SK-N-SH (cell line): ENCODE data around the gene CIDEA. TPM values are rescaled to one million over a fixed set of nuclear protein-coding genes. Genes with fewer than 3 reads are reported as not detected.

Source experiments
- CTCF ChIA-PET: fragments of 300-600, 350-600 bp; formaldehyde crosslinking; extraction: SDS; loops from one replicate; lab custom pipeline; 2021; lab: Yijun Ruan, JAX
- POLR2A ChIA-PET: fragments of 350-600 bp; sonication (Branson Sonifier 250); formaldehyde crosslinking; extraction: SDS; loops from one replicate; lab custom pipeline; 2020; ENCODE audit warnings: antibody characterized with exemption, inconsistent platforms; lab: Yijun Ruan, JAX
- DNase-seq: peaks from one replicate; pipeline ENCODE4 v3.0.0; 2012
- H2AFZ ChIP-seq: fragments of 200-600 bp; sonication (generic); 2 replicates; pipeline ENCODE4 v1.8.1; 2016; ENCODE audit warnings: antibody characterized with exemption, mild to moderate bottlenecking, low read depth
- H3F3A ChIP-seq: fragments of 200-600 bp; sonication (generic); replicated peaks from 2 replicates; pipeline ENCODE3; 2016; ENCODE audit warnings: antibody characterized with exemption, mild to moderate bottlenecking; ENCODE audit not compliant: insufficient read depth
- H3K27ac ChIP-seq, 2 experiments: fragments of 200-500 bp in 1 of 2; fragments of 200-600 bp in 1 of 2; sonication (Bioruptor generic) in 1 of 2; sonication (generic), shearing (Covaris generic) in 1 of 2; 2 replicates each; pipeline versions ENCODE4 v1.5.1 to v1.6.1; 2014 to 2016; ENCODE audit warnings: low read depth in 2 of 2, inconsistent platforms in 1 of 2, low read length in 1 of 2, mild to moderate bottlenecking in 1 of 2, mixed read lengths in 1 of 2
- H3K27me3 ChIP-seq: fragments of 200-600 bp; sonication (generic), shearing (Covaris generic); 2 replicates; pipeline ENCODE4 v1.6.1; 2016; ENCODE audit warnings: mixed run types; ENCODE audit not compliant: insufficient read depth
- H3K36me3 ChIP-seq, 2 experiments: fragments of 200-500 bp in 1 of 2; fragments of 200-600 bp in 1 of 2; sonication (Bioruptor generic) in 1 of 2; sonication (generic) in 1 of 2; replicated peaks in 1 of 2; 2 replicates each; pipeline versions ENCODE3 to v1.5.1; 2014 to 2016; ENCODE audit warnings: low read length in 1 of 2, mild to moderate bottlenecking in 1 of 2; ENCODE audit not compliant: insufficient read depth in 2 of 2, control insufficient read depth in 1 of 2
- H3K4me1 ChIP-seq, 2 experiments: fragments of 200-500 bp in 1 of 2; fragments of 200-600 bp in 1 of 2; sonication (Bioruptor generic) in 1 of 2; sonication (generic), shearing (Covaris generic) in 1 of 2; 2 replicates each; pipeline versions ENCODE4 v1.5.1 to v1.6.1; 2014 to 2016; ENCODE audit warnings: low read depth in 1 of 2, low read length in 1 of 2, mixed run types in 1 of 2; ENCODE audit not compliant: insufficient read depth in 2 of 2, control insufficient read depth in 1 of 2
- H3K4me2 ChIP-seq: fragments of 200-600 bp; sonication (generic), shearing (Covaris generic); 2 replicates; pipeline ENCODE4 v1.6.1; 2017; ENCODE audit warnings: mixed run types
- H3K4me3 ChIP-seq, 2 experiments: fragments of 200-500 bp in 1 of 2; fragments of 200-600 bp in 1 of 2; sonication (Bioruptor generic) in 1 of 2; sonication (generic), shearing (Covaris generic) in 1 of 2; 2 replicates each; pipeline versions ENCODE4 v1.5.1 to v1.8.1; 2014 to 2016; ENCODE audit warnings: low read depth in 2 of 2, inconsistent platforms in 1 of 2, low read length in 1 of 2, mild to moderate bottlenecking in 1 of 2, mixed read lengths in 1 of 2, moderate library complexity in 1 of 2
- H3K79me2 ChIP-seq: fragments of 200-600 bp; sonication (generic); 2 replicates; pipeline ENCODE4 v1.8.1; 2017; ENCODE audit warnings: mild to moderate bottlenecking; ENCODE audit not compliant: insufficient read depth
- H3K9ac ChIP-seq: fragments of 200-600 bp; sonication (generic); 2 replicates; pipeline ENCODE4 v1.6.1; 2017; ENCODE audit warnings: mixed run types
- H3K9me2 ChIP-seq: fragments of 200-600 bp; sonication (generic); 2 replicates; pipeline ENCODE4 v1.6.1; 2017; ENCODE audit warnings: mixed run types
- H3K9me3 ChIP-seq: fragments of 200-600 bp; sonication (generic); 2 replicates; pipeline ENCODE4 v1.6.1; 2017; ENCODE audit warnings: mixed run types, mild to moderate bottlenecking, moderate library complexity
- H4K20me1 ChIP-seq: fragments of 200-600 bp; sonication (generic); 2 replicates; pipeline ENCODE4 v1.6.1; 2017; ENCODE audit warnings: mild to moderate bottlenecking, mixed run types; ENCODE audit not compliant: insufficient read depth
- CHD2 ChIP-seq: fragments of 150-350 bp; IDR thresholded peaks from 2 replicates; pipeline ENCODE4 v1.6.1; 2018; ENCODE audit warnings: low read length; ENCODE audit not compliant: partially characterized antibody
- CTCF ChIP-seq: fragments of 200-600 bp; sonication (generic); IDR thresholded peaks from 2 replicates; pipeline ENCODE4 v1.6.1; 2017; ENCODE audit warnings: antibody characterized with exemption, mild to moderate bottlenecking, moderate library complexity
- GATA2 ChIP-seq: sonication (generic); formaldehyde crosslinking; IDR thresholded peaks from 2 replicates; pipeline ENCODE4 v1.5.0; 2020; ENCODE audit warnings: mild to moderate bottlenecking, missing genetic modification reagents
- MXI1 ChIP-seq: IDR thresholded peaks from 2 replicates; pipeline ENCODE4 v1.6.1; 2012; ENCODE audit warnings: mild to moderate bottlenecking, low read depth, low read length, improper control_type of control experiment
- NRF1 ChIP-seq: IDR thresholded peaks from 2 replicates; pipeline ENCODE4 v1.6.1; 2012; ENCODE audit warnings: low read depth, mild to moderate bottlenecking, low read length
- POLR2AphosphoS5 ChIP-seq: IDR thresholded peaks from 2 replicates; pipeline ENCODE4 v1.6.1; 2012; ENCODE audit warnings: low read depth, low read length
- RAD21 ChIP-seq: IDR thresholded peaks from 2 replicates; pipeline ENCODE4 v1.6.1; 2012; ENCODE audit warnings: mild to moderate bottlenecking, low read length
- RFX5 ChIP-seq: IDR thresholded peaks from 2 replicates; pipeline ENCODE4 v1.6.1; 2012; ENCODE audit warnings: mild to moderate bottlenecking, improper control_type of control experiment, low read length
- SMC3 ChIP-seq: IDR thresholded peaks from 2 replicates; pipeline ENCODE4 v1.6.1; 2012; ENCODE audit warnings: low read depth, low read length, improper control_type of control experiment
- TAF1 ChIP-seq: IDR thresholded peaks from 2 replicates; pipeline ENCODE4 v1.6.1; 2012; ENCODE audit warnings: low read depth, mild to moderate bottlenecking, low read length, moderate library complexity, borderline replicate concordance
- TEAD4 ChIP-seq: IDR thresholded peaks from 2 replicates; pipeline ENCODE4 v1.4.0; 2012; ENCODE audit warnings: mild to moderate bottlenecking, borderline replicate concordance; ENCODE audit not compliant: insufficient read depth
- USF1 ChIP-seq: IDR thresholded peaks from 2 replicates; pipeline ENCODE4 v1.4.0; 2012; ENCODE audit warnings: low read depth, borderline replicate concordance
- WGBS: methylation state at CpG from one replicate; pipeline ENCODE4 v1.1.6; 2017; ENCODE audit warnings: low lambda C conversion rate; 5-methylcytosine and 5-hydroxymethylcytosine counted together
- polyA plus RNA-seq, 3 experiments: library from polyadenylated mRNA; depleted of rRNA; stranded (reverse); fragments of >200 nt; gene quantifications; 2 replicates each; pipeline ENCODE4 v1.2.3, GENCODE V29; 2012
- TF ChIP-seq, protein P1 (sequence below): IDR thresholded peaks from 2 replicates; pipeline ENCODE4 v1.6.1; 2012; ENCODE audit warnings: mild to moderate bottlenecking, low read depth, low read length, moderate library complexity
- TF ChIP-seq, protein P2 (sequence below): fragments of 150-350 bp; IDR thresholded peaks from 2 replicates; pipeline ENCODE4 v1.6.1; 2017; ENCODE audit warnings: antibody characterized with exemption, low read length, low read depth, borderline replicate concordance

Gene CIDEA
- polyA plus RNA-seq, 1 of the 3 experiments (the other 2 are of a cell fraction), result not detected

DNA sequence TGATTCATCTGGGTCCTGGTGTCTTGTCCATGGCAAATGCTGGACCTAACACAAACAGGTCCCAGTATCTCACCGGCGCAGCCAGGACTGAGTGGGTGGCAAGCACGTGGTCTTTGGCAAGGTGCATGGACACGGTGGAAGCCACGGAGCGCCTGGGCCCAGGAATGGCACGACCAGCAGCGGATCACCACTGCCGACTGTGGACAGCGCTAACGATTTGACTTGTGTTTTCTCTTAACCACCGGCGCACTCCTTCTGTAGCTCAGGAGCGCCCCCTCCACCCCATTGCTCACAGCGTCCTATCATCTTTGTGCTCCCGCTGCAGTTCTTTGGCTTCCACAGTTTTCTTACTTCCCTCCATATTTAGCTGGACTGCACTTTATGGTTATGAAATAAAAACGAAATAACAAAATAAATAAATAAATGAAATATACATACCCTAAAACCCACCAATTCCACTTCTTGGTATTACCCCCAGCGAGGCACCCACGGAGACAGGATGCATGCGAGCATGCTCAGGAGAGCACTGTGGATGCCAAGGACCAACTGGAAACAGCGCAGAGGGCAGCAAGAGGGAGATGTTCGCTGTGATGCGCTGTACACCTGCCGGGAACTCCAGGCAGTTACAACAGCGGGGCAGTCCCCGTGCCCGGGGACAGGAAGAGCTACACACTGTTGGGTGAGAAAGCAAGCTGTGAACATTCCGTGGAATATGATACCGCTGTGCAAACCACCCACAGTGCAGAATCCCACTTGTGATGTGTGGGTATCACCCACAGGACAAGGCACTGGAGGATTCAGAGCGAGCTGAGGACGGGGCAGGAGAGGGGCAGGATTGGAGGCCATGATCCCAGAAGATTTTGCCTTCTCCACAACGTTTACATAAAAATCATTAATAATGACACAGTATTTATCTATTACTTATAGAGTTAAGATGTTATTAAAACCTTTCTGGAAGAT is 7.0 kb upstream of the CIDEA start:
- Histone ChIP-seq H3K36me3 (no peaks in the 10 kb centered on the region), H2AFZ (no peak overlapping the region), H3K4me3 (no peak overlapping the region), H3K9ac (no peak overlapping the region), H3K4me2 (no peak overlapping the region), H3K9me2 (no peaks in the 10 kb centered on the region), H3K27me3 (peaks cover 87% of the 10 kb centered on the region), H3F3A (no peaks in the 10 kb centered on the region), H3K27ac (no peak overlapping the region), H3K79me2 (no peaks in the 10 kb centered on the region), H4K20me1 (no peaks in the 10 kb centered on the region), H3K4me1 (peaks cover 0 to 2% of the 10 kb centered on the region in 2 experiments; a peak in 1 of 4 replicates), H3K9me3 (no peaks in the 10 kb centered on the region)
- TF ChIP-seq, protein P1, sequence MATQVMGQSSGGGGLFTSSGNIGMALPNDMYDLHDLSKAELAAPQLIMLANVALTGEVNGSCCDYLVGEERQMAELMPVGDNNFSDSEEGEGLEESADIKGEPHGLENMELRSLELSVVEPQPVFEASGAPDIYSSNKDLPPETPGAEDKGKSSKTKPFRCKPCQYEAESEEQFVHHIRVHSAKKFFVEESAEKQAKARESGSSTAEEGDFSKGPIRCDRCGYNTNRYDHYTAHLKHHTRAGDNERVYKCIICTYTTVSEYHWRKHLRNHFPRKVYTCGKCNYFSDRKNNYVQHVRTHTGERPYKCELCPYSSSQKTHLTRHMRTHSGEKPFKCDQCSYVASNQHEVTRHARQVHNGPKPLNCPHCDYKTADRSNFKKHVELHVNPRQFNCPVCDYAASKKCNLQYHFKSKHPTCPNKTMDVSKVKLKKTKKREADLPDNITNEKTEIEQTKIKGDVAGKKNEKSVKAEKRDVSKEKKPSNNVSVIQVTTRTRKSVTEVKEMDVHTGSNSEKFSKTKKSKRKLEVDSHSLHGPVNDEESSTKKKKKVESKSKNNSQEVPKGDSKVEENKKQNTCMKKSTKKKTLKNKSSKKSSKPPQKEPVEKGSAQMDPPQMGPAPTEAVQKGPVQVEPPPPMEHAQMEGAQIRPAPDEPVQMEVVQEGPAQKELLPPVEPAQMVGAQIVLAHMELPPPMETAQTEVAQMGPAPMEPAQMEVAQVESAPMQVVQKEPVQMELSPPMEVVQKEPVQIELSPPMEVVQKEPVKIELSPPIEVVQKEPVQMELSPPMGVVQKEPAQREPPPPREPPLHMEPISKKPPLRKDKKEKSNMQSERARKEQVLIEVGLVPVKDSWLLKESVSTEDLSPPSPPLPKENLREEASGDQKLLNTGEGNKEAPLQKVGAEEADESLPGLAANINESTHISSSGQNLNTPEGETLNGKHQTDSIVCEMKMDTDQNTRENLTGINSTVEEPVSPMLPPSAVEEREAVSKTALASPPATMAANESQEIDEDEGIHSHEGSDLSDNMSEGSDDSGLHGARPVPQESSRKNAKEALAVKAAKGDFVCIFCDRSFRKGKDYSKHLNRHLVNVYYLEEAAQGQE, result 0 out of 2 replicates have a peak, but pooled peaks have one; percentile 59
- no peak for TF ChIP-seq CHD2
- TF ChIP-seq SMC3, result no peak
- no peak for TF ChIP-seq POLR2AphosphoS5
- TF ChIP-seq GATA2, result no peak
- TF ChIP-seq RAD21, result peak; percentile 36
- peak; percentile 46 for TF ChIP-seq CTCF
- no peak for TF ChIP-seq RFX5
- TF ChIP-seq NRF1, result no peak
- DNase-seq, result peak; percentile 63
- ChIA-PET CTCF (interaction anchor here (0.7 to 4.9 kb wide), 7 partner anchors 9 to 25 kb away, joined by 3 to 23 read pairs (median 4); no protein-coding TSS in a partner anchor), POLR2A (no interaction called here)
- WGBS, result 13% methylated on average over 23 of the region's 32 CpGs

GRCh38 chr18:12247946-12248345 is 6.2 kb upstream of the CIDEA start:
- TF ChIP-seq TEAD4, result no peak
- no peak for TF ChIP-seq NRF1
- no peak for TF ChIP-seq MXI1
- TF ChIP-seq TAF1, result no peak
- no peak for TF ChIP-seq USF1
- TF ChIP-seq, protein P2, sequence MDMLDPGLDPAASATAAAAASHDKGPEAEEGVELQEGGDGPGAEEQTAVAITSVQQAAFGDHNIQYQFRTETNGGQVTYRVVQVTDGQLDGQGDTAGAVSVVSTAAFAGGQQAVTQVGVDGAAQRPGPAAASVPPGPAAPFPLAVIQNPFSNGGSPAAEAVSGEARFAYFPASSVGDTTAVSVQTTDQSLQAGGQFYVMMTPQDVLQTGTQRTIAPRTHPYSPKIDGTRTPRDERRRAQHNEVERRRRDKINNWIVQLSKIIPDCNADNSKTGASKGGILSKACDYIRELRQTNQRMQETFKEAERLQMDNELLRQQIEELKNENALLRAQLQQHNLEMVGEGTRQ, result no peak
- TF ChIP-seq, all 33 proteins: peak for 0
- 31% methylated on average over 6 of the region's 6 CpGs for WGBS
- Histone ChIP-seq H3K27me3 (peaks cover 89% of the 10 kb centered on the region), H3K4me3 (no peak overlapping the region), H3K4me1 (peaks cover 0 to 2% of the 10 kb centered on the region in 2 experiments; a peak in 1 of 4 replicates), H3K4me2 (no peak overlapping the region), H3F3A (no peaks in the 10 kb centered on the region), H3K9ac (no peak overlapping the region), H4K20me1 (no peaks in the 10 kb centered on the region), H3K9me3 (no peaks in the 10 kb centered on the region), H3K9me2 (no peaks in the 10 kb centered on the region), H3K27ac (no peak overlapping the region), H3K79me2 (no peaks in the 10 kb centered on the region), H2AFZ (no peak overlapping the region), H3K36me3 (no peaks in the 10 kb centered on the region)
- ChIA-PET CTCF (interaction anchor here (0.7 to 4.9 kb wide), 6 partner anchors 8 to 24 kb away, joined by 3 to 23 read pairs (median 10); no protein-coding TSS in a partner anchor), POLR2A (no interaction called here)
- no peak for DNase-seq
